Fibroblast of peridontal ligament (primary cell): ENCODE data around the gene DRGX.

Source experiments
- DNase-seq: peaks from one replicate; pipeline ENCODE4 v3.0.0-alpha.2; 2010; ENCODE audit errors: extremely low read depth

The DRGX gene

DNA sequence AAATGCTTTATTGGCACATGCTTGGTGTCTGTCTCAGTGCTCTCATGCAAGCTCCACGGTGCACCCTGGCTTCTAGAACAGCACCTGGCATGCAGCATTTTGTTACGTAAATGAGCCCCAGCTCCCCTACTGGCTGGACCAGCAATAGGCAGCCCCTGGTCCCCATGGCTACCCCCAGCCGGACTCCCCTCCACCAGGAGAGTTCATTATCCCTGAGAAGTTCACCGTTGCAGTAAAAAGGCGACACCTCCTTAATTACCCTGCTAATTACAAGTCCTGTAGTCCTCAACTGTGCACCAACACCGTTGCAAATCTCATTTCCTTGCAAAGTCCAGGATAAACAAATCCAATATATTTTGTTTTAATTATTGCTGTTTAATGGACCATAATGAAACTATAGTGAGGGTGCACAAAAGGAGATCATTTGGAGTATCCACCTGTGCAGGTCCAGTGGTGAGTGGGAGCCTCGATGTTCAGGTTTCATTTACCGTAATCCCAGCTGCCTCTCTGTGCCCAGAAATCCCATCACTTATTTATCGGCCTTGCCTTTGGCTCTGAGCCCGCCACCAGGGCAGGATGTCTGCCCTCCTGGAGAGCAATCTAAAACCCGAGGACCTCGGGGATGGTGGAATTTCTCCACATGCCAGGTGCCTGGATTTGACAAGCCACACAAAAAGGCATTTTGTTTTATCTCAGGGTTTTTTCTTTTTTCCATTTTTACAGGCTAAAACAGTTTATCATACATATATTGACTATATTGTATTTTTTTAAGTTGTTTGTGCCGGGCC, 12.8 kb upstream of the DRGX start:
- no peak for DNase-seq

DNA sequence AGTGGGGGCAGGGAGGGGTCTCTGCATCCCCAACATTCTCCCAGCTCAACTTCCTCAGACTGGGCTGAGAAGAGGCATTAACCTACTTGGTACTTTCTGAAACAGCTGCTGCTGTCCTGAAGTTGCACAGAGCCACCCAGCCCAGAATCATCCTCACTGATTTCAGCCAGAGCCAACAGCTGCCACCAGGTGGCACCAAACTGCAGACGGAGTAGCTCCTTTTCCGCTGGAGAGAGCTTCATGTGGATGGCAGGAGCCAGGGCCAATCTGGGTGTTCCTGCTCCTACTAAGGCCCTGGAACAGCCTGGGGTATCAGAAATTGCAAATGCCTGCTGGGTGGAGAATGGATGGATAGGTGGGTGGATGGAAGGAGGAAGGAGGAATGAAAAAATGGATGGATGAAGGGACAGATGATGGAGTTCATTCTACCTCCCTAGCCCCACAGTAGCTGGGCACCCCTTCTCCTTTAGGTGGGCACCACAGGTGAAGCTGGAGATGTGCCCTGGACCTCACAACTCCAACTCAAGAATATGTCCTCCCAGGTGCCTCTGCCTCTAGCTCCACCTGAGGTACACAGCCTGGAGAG, 11.8 kb upstream of the DRGX start:
- peak; percentile 73 for DNase-seq

GRCh38 chr10:49407151-49407550, 11.3 kb upstream of the DRGX start:
- no peak for DNase-seq

DNA sequence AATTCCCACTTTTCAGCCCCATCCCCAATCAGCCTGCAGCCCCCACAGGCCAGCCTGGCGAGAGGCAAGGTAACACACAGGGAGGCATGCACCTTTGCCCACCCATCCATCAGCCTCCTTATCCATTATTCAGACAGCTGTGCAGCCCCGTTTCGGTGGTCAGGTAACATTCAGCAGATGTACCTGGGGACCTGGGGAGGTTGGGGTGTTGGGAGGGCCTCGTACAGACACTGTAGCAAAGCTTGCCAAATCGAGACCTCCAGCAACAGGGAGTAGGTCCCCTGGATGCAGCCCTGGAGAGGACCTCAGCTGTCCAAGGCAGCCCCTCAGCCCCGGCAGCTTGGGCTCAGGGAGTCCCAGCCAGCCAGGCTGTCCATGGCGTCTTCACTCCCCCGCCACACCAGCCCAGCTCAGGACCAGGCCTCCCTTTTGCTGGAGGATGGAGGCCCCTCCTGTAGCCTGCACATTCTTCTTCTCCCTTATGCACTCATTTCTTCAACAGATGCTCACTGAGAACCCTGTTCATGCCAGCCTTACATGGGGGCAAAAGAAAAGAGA, 8.5 kb upstream of the DRGX start:
- DNase-seq: no peak

- no peak for DNase-seq
These were observed 7.5 kb upstream of the DRGX start for GRCh38 chr10:49403363-49403762.

DNA sequence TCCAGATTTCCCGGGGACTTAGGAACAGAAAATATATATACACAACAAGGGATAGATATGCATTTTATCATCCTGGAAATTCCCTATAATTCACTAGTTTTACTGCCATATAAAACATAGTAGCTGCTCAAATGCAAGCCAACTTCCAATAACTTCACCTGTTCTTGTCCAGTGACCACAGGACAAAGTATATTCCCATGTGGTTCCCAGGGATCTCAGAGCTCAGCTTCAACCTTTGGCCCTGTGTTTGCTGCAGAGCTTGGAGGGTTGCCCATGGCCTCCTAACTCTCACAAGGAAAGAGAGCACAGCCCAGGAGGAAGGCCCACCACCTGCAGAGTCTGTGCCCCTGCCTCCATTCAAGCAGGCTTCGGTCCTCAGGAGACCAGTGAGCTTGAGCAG, 4.5 kb upstream of the DRGX start:
- no peak for DNase-seq

DNA sequence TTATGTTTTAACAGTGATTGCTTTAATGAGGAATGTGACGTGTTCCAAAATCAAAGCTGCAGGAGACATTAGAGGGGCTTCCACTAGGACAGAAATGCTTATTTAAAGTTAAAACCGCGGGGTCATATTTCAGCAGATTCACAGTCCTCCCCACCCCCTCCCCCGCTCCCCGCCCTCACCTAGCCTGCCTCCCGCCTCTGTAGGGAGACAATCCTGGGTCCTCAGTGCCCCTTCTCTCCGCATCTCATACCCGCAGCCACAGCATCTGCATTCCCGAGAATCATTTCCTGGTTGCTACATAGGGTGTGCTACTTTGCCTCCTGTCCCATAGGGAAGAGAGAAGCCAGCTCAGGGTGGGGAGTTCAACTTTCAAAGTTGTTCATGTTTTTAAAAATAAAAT, 3.1 kb upstream of the DRGX start:
- no peak for DNase-seq

GRCh38 chr10:49398000-49398861, 2.3 kb upstream of the DRGX start:
- DNase-seq: peak; percentile 10

DNA sequence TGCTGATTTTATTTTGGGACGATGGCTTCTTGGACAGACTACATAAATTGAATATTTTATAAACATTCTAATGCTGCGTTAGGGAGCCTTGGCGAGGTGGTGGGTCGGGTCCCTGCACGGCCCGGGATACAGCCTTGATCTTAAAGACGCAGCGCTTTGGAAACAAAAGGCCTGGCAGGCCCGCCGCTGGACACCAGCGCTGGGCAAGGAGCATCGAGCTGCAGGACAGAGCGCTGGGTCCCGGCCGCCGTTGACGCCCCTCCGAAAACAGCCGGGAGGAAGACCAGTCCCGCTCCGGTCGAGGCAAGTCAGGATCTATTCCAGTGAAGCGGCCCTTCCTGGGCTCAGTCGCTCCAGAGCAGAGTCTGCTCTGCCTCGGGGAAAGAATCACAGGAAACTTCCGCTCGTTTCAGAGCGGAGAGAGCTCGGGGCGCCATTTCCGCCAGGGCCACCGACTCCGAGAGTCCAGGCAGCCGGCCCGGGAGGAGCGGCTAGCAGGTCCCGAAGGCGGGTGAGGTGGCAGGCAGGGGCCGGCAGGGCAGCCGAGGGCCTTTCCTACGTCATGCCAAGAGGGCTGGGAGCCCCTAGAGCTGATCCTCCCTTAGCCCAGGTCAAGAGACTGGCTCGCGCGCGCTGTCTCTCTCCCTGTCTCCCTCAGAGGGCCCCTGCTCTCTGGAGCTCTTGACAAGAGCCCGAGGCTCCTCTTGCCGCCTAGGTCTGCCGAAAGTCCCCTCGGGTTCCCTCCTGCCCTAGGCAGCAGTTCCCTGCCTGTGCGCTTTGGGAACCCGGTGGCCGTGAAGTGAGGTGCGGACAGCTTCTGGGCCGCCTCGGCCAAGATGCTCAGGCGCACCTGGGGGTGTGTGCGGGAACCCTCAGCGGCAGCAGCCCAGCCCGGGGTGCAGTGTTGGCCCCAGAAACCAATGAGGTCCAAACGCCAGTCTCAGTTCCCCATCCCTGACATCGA, 1.4 kb upstream of the DRGX start:
- no peak for DNase-seq

DNA sequence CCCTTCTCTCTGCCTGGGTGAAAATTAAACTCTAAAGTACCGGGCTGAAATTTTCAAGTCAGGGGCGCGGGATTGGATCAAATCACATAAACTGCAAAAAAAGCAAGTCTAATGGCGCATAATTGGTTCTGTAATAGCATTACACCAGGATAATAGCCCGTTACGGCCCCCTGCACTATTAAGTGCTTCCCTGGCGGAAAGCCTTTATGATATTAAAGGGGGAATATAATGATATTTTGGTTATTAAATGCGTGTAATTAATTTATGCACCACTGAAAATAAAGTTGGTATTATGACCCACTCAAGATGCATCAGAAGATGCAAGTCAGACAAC, 744 bp upstream of the DRGX start:
- DNase-seq: no peak

DNA sequence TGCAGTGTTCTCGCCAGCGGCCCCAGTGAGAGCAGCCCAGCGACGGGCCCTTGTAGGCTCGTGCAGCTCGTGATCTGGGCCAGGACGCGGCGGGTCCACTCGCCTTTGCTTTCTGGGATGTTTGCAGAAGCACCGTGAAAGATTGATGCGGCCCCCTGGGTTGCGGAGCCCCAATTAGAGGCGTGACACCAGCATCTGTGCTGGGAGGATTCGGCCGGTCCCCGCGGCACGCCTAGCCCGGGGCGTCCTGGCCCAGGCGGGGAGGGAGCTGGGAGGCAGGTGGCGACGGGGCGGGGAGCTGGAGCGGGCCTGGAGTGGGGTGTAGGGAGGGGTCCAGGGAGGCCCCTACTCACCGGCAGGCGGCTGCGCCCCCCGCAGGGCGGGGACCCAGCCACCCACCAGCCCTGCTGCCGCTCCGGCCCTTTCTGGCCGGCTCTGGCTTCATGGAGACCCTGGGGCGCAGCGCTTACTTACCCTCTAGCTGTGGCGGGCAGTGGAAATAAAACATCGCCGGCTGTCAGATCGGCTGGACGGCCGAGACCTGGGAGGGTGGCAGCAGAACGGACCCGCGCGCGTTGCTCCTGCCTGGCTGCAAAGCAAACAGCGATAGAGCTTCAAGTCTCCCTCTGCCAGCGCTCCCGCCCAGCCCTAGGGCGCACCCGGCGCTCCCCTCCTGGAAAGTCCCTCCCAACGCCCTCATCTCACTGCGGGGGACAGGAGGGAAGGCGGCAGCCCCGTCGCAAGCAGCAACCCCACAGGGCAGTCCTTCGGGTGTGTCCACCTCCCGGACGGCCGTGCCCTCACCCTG, 752 bp downstream of the DRGX start:
- DNase-seq: no peak

GRCh38 chr10:49393757-49394156, 2.1 kb downstream of the DRGX start:
- DNase-seq: no peak

- no peak for DNase-seq
These were observed 2.6 kb downstream of the DRGX start for GRCh38 chr10:49393301-49393700.

GRCh38 chr10:49389361-49389933, 6.4 kb downstream of the DRGX start:
- no peak for DNase-seq

- no peak for DNase-seq
These were observed 7.7 kb downstream of the DRGX start for GRCh38 chr10:49388161-49388560.

- peak; percentile 74 for DNase-seq
These were observed 8.8 kb downstream of the DRGX start for GRCh38 chr10:49387071-49387470.

- no peak for DNase-seq
These were observed 9.7 kb downstream of the DRGX start for GRCh38 chr10:49385939-49386922.

GRCh38 chr10:49384268-49384953, 11.5 kb downstream of the DRGX start:
- no peak for DNase-seq
